SK-N-SH treated with all-trans-retinoic acid at 6 μM for 48 hours (cell line): Measurements from ENCODE around the gene PPP2R3B.
"Not testable (repeated sequence)": the region's sequence is repeated elsewhere in the genome, so short reads cannot be mapped to it uniquely, and the experiment has no call there.

Experiments
- ATAC-seq: fragments of 200-7000 bp; cut with Tn5 transposase; 3 replicates; pipeline ENCODE4 v1.9.1; 2020; ENCODE audit warnings: mild to moderate bottlenecking, moderate library complexity
- ARNTL ChIP-seq: fragments of 450-650 bp; formaldehyde crosslinking; IDR thresholded peaks from 2 replicates; pipeline ENCODE4 v1.5.0; 2020; ENCODE audit warnings: low read depth, mild to moderate bottlenecking, moderate library complexity, borderline replicate concordance
- BACH2 ChIP-seq: fragments of 250-450 bp; sonication (Bioruptor Pico); IDR thresholded peaks from 2 replicates; pipeline ENCODE4 v1.9.0; 2021; ENCODE audit warnings: mild to moderate bottlenecking, borderline replicate concordance
- CSDC2 ChIP-seq: fragments of 250-450 bp; sonication (Bioruptor Pico); IDR thresholded peaks from 2 replicates; pipeline ENCODE4 v1.5.0; 2020; ENCODE audit warnings: mild to moderate bottlenecking, moderate library complexity
- CSRNP3 ChIP-seq: fragments of 250-450 bp; sonication (Bioruptor Pico); IDR thresholded peaks from 2 replicates; pipeline ENCODE4 v1.5.1; 2021; ENCODE audit warnings: mild to moderate bottlenecking, moderate library complexity
- ESRRG ChIP-seq: fragments of 250-450 bp; sonication (Bioruptor Pico); IDR thresholded peaks from 2 replicates; pipeline ENCODE4 v1.6.1; 2021; ENCODE audit warnings: mild to moderate bottlenecking
- GLIS3 ChIP-seq: fragments of 250-450 bp; sonication (Bioruptor Pico); IDR thresholded peaks from 2 replicates; pipeline ENCODE4 v1.5.0; 2020; ENCODE audit warnings: mild to moderate bottlenecking, moderate library complexity
- ISL1 ChIP-seq: fragments of 250-450 bp; sonication (Bioruptor Pico); IDR thresholded peaks from 2 replicates; pipeline ENCODE4 v2.1.2; 2022; ENCODE audit warnings: mild to moderate bottlenecking, moderate library complexity
- OSR1 ChIP-seq: fragments of 250-450 bp; sonication (Bioruptor Pico); IDR thresholded peaks from 2 replicates; pipeline ENCODE4 v1.8.0; 2022; ENCODE audit warnings: moderate library complexity, mild to moderate bottlenecking, inconsistent platforms
- PATZ1 ChIP-seq: fragments of 250-450 bp; sonication (Bioruptor Pico); IDR thresholded peaks from 2 replicates; pipeline ENCODE4 v1.8.0; 2020; ENCODE audit warnings: mild to moderate bottlenecking, moderate library complexity, borderline replicate concordance
- POU6F1 ChIP-seq: fragments of 250-450 bp; sonication (Bioruptor Pico); IDR thresholded peaks from 2 replicates; pipeline ENCODE4 v1.8.0; 2021; ENCODE audit warnings: low read depth, mild to moderate bottlenecking, moderate library complexity, borderline replicate concordance
- PPARA ChIP-seq: fragments of 250-450 bp; sonication (Bioruptor Pico); IDR thresholded peaks from 2 replicates; pipeline ENCODE4 v1.5.0; 2020; ENCODE audit warnings: mild to moderate bottlenecking, borderline replicate concordance
- RARB ChIP-seq: fragments of 250-450 bp; sonication (Bioruptor Pico); IDR thresholded peaks from 2 replicates; pipeline ENCODE4 v1.8.0; 2021; ENCODE audit warnings: mild to moderate bottlenecking, moderate library complexity
- TCF4 ChIP-seq: fragments of 250-450 bp; sonication (Bioruptor Pico); IDR thresholded peaks from 2 replicates; pipeline ENCODE4 v1.8.0; 2021; ENCODE audit warnings: mild to moderate bottlenecking, moderate library complexity, borderline replicate concordance
- TOX ChIP-seq: fragments of 250-450 bp; sonication (Bioruptor Pico); IDR thresholded peaks from 2 replicates; pipeline ENCODE4 v1.8.0; 2021; ENCODE audit warnings: mild to moderate bottlenecking, moderate library complexity, borderline replicate concordance
- TSHZ2 ChIP-seq: fragments of 250-450 bp; sonication (Bioruptor Pico); IDR thresholded peaks from 2 replicates; pipeline ENCODE4 v1.5.0; 2020; ENCODE audit warnings: mild to moderate bottlenecking, moderate library complexity
- ZFP3 ChIP-seq: fragments of 250-450 bp; sonication (Bioruptor Pico); IDR thresholded peaks from 2 replicates; pipeline ENCODE4 v1.5.0; 2020; ENCODE audit warnings: mild to moderate bottlenecking, moderate library complexity
- ZFP30 ChIP-seq: fragments of 450-650 bp; formaldehyde crosslinking; IDR thresholded peaks from 2 replicates; pipeline ENCODE4 v1.5.0; 2022; ENCODE audit warnings: mild to moderate bottlenecking, moderate library complexity
- ZNF565 ChIP-seq: fragments of 450-650 bp; formaldehyde crosslinking; conservative IDR thresholded peaks from 2 replicates; pipeline ENCODE4 v1.5.0; 2020; ENCODE audit warnings: low read depth, mild to moderate bottlenecking, moderate library complexity
- ZNF70 ChIP-seq: fragments of 450-650 bp; formaldehyde crosslinking; IDR thresholded peaks from 2 replicates; pipeline ENCODE4 v1.5.0; 2020; ENCODE audit warnings: mild to moderate bottlenecking, moderate library complexity
- ZNF8 ChIP-seq: fragments of 450-650 bp; formaldehyde crosslinking; IDR thresholded peaks from 2 replicates; pipeline ENCODE4 v1.5.0; 2020; ENCODE audit warnings: mild to moderate bottlenecking, moderate library complexity

Gene PPP2R3B

GRCh38 chrX:352181-352580, 34.5 kb downstream of the PPP2R3B start:
- TF ChIP-seq ZFP3 (CRISPR knock-in tag), result no peak
- no peak for TF ChIP-seq GLIS3 (CRISPR knock-in tag)
- TF ChIP-seq ESRRG (CRISPR knock-in tag), result no peak
- no peak for ATAC-seq

- no peak for ATAC-seq
- no peak for TF ChIP-seq ESRRG (CRISPR knock-in tag)
- TF ChIP-seq PPARA (CRISPR knock-in tag), result no peak
- TF ChIP-seq ZNF8 (CRISPR knock-in tag), result no peak
- TF ChIP-seq TOX, result no peak
- no peak for TF ChIP-seq PATZ1 (CRISPR knock-in tag)
- no peak for TF ChIP-seq ZNF70 (CRISPR knock-in tag)
- no peak for TF ChIP-seq TCF4
- TF ChIP-seq TSHZ2 (CRISPR knock-in tag), result no peak
- TF ChIP-seq ZNF565, result no peak
- TF ChIP-seq CSRNP3 (CRISPR knock-in tag), result no peak
- TF ChIP-seq ISL1 (CRISPR knock-in tag), result no peak
- TF ChIP-seq ZFP30 (CRISPR knock-in tag), result no peak
- TF ChIP-seq CSDC2, result no peak
- no peak for TF ChIP-seq RARB
- TF ChIP-seq POU6F1 (CRISPR knock-in tag), result no peak
- TF ChIP-seq ARNTL, result no peak
- TF ChIP-seq BACH2 (CRISPR knock-in tag), result no peak
- TF ChIP-seq, all 23 proteins: peak for 0
Observed at GRCh38 chrX:351736-352135, 35.0 kb downstream of the PPP2R3B start.

- ATAC-seq, result not testable (repeated sequence)
Observed at GRCh38 chrX:351324-351641, 35.4 kb downstream of the PPP2R3B start.

GRCh38 chrX:350534-351323, 36.0 kb downstream of the PPP2R3B start:
- ATAC-seq, result no peak
- TF ChIP-seq ZNF565 (no peak), PPARA (CRISPR knock-in tag) (no peak), TOX (no peak), ZNF70 (CRISPR knock-in tag) (no peak)
- TF ChIP-seq, all 23 proteins: peak for 0

GRCh38 chrX:350148-350533, 36.6 kb downstream of the PPP2R3B start:
- ATAC-seq, result no peak
- TF ChIP-seq OSR1 (CRISPR knock-in tag), result no peak
- TF ChIP-seq BACH2 (CRISPR knock-in tag), result no peak
- no peak for TF ChIP-seq TOX
- no peak for TF ChIP-seq ZNF565
- TF ChIP-seq TSHZ2 (CRISPR knock-in tag), result no peak
- TF ChIP-seq ARNTL, result no peak
- TF ChIP-seq ZFP30 (CRISPR knock-in tag), result no peak
